H1 (cell line): ENCODE data around the gene CCDC28A. TPM values are rescaled to one million over a fixed set of nuclear protein-coding genes. Genes with fewer than 3 reads are reported as not detected.

Experiments used
- CTCF ChIA-PET: fragments of 300-600 bp; sonication (Branson Sonifier 250); formaldehyde crosslinking; loops from one replicate; lab custom pipeline; 2021; ENCODE audit not compliant: partially characterized antibody; lab: Charles Lee
- POLR2A ChIA-PET: fragments of 300-600 bp; sonication (Branson Sonifier 250); formaldehyde crosslinking; loops from one replicate; lab custom pipeline; 2021; ENCODE audit warnings: inconsistent platforms; ENCODE audit not compliant: partially characterized antibody; lab: Charles Lee
- DNase-seq, 2 experiments: peaks; one replicate each; pipeline versions ENCODE4 v3.0.0 to v3.0.0-alpha.2; 2010 to 2022; ENCODE audit warnings: low spot score in 2 of 2, low read depth in 1 of 2, mixed read lengths in 1 of 2
- FAIRE-seq: peaks from 2 replicates; lab custom pipeline; 2011; peaks lifted over from hg19 to GRCh38; lab: Jason Lieb, UNC
- H2AFZ ChIP-seq: 2 replicates; pipeline ENCODE4 v1.8.1; 2012; ENCODE audit warnings: low read length, inconsistent platforms
- H2AK5ac ChIP-seq: 2 replicates; pipeline ENCODE4 v1.6.1; 2013; ENCODE audit warnings: low read depth, low read length
- H2BK120ac ChIP-seq: replicated peaks from 2 replicates; pipeline ENCODE3; 2013; ENCODE audit warnings: low read depth, low read length, inconsistent platforms
- H2BK12ac ChIP-seq: 2 replicates; pipeline ENCODE4 v1.6.1; 2013; ENCODE audit warnings: low read depth, low read length
- H2BK15ac ChIP-seq: 2 replicates; pipeline ENCODE4 v1.6.1; 2013; ENCODE audit warnings: low read length
- H2BK20ac ChIP-seq: 2 replicates; pipeline ENCODE4 v1.6.1; 2013; ENCODE audit warnings: low read length
- H2BK5ac ChIP-seq: 2 replicates; pipeline ENCODE4 v1.6.1; 2013; ENCODE audit warnings: low read depth, low read length
- H3K14ac ChIP-seq: 2 replicates; pipeline ENCODE4 v1.6.1; 2013; ENCODE audit warnings: inconsistent platforms; ENCODE audit not compliant: insufficient read length
- H3K18ac ChIP-seq: 2 replicates; pipeline ENCODE4 v1.6.1; 2013; ENCODE audit warnings: low read length; ENCODE audit errors: extremely low read depth
- H3K23ac ChIP-seq: 2 replicates; pipeline ENCODE4 v1.6.1; 2013; ENCODE audit warnings: inconsistent platforms; ENCODE audit not compliant: insufficient read length
- H3K23me2 ChIP-seq: 2 replicates; pipeline ENCODE4 v1.6.1; 2013; ENCODE audit warnings: low read depth, low read length
- H3K27ac ChIP-seq: 2 replicates; pipeline ENCODE4 v1.6.1; 2011; ENCODE audit warnings: low read depth, low read length, inconsistent platforms
- H3K27me3 ChIP-seq, 4 experiments: replicated peaks in 1 of 4; 1 replicate in 1 of 4; 2 replicates in 3 of 4; pipeline versions ENCODE4 v1.6.1 to v1.8.1; 2011 to 2013; ENCODE audit warnings: low read length in 3 of 4, mild to moderate bottlenecking in 3 of 4, inconsistent platforms in 2 of 4, mixed read lengths in 2 of 4, moderate library complexity in 1 of 4; ENCODE audit not compliant: control insufficient read depth in 3 of 4, insufficient read depth in 3 of 4; ENCODE audit errors: extremely low read depth in 1 of 4
- H3K36me3 ChIP-seq, 4 experiments: 2 replicates each; pipeline versions ENCODE4 v1.6.1 to v1.8.1; 2011 to 2013; ENCODE audit warnings: mild to moderate bottlenecking in 4 of 4, low read length in 3 of 4, moderate library complexity in 2 of 4, control low read depth in 1 of 4, inconsistent platforms in 1 of 4; ENCODE audit not compliant: insufficient read depth in 4 of 4, control insufficient read depth in 2 of 4
- H3K4ac ChIP-seq: replicated peaks from 2 replicates; pipeline ENCODE3; 2013; ENCODE audit warnings: low read length, low read depth, mixed read lengths, inconsistent platforms; ENCODE audit not compliant: insufficient read length
- H3K4me1 ChIP-seq, 4 experiments: replicated peaks in 1 of 4; 1 replicate in 1 of 4; 2 replicates in 3 of 4; pipeline versions ENCODE4 v1.6.1 to v1.8.1; 2011 to 2013; ENCODE audit warnings: low read length in 3 of 4, inconsistent platforms in 2 of 4, mixed read lengths in 1 of 4; ENCODE audit not compliant: insufficient read depth in 4 of 4, control insufficient read depth in 3 of 4
- H3K4me2 ChIP-seq, 2 experiments: 2 replicates each; pipeline versions ENCODE4 v1.6.1 to v1.8.1; 2011 to 2013; ENCODE audit warnings: low read depth in 2 of 2, low read length in 2 of 2, control low read depth in 1 of 2, inconsistent platforms in 1 of 2, mild to moderate bottlenecking in 1 of 2; ENCODE audit not compliant: insufficient read depth in 1 of 2
- H3K4me3 ChIP-seq, 4 experiments: fragments of 200-600, 300-600 bp in 1 of 4; sonication (generic), shearing (Covaris generic), sonication (Bioruptor Twin) in 1 of 4; 2 replicates each; pipeline versions ENCODE4 v1.5.1 to v1.8.1; 2011 to 2016; ENCODE audit warnings: low read length in 4 of 4, low read depth in 3 of 4, control low read depth in 2 of 4, inconsistent platforms in 2 of 4, mild to moderate bottlenecking in 2 of 4, mixed read lengths in 1 of 4, moderate library complexity in 1 of 4; ENCODE audit not compliant: insufficient read depth in 2 of 4; ENCODE audit errors: extremely low read depth in 1 of 4
- H3K56ac ChIP-seq: replicated peaks from 2 replicates; pipeline ENCODE3; 2013; ENCODE audit warnings: low read depth, mild to moderate bottlenecking, mixed read lengths, low read length, inconsistent platforms; ENCODE audit not compliant: insufficient read length
- H3K79me1 ChIP-seq: 2 replicates; pipeline ENCODE4 v1.6.1; 2013; ENCODE audit warnings: low read depth, low read length, control low read depth
- H3K79me2 ChIP-seq, 2 experiments: 2 replicates each; pipeline versions ENCODE4 v1.6.1 to v1.8.1; 2012 to 2013; ENCODE audit warnings: low read length in 2 of 2, mild to moderate bottlenecking in 2 of 2, inconsistent platforms in 1 of 2; ENCODE audit not compliant: insufficient read depth in 2 of 2, control insufficient read depth in 1 of 2
- H3K9ac ChIP-seq, 4 experiments: replicated peaks in 1 of 4; 1 replicate in 1 of 4; 2 replicates in 3 of 4; pipeline versions ENCODE4 v1.6.1 to v1.8.1; 2011 to 2013; ENCODE audit warnings: low read depth in 3 of 4, low read length in 3 of 4, control low read depth in 2 of 4, mild to moderate bottlenecking in 2 of 4, moderate library complexity in 2 of 4, inconsistent platforms in 1 of 4; ENCODE audit errors: extremely low read depth in 1 of 4
- H3K9me3 ChIP-seq, 2 experiments: 2 replicates each; pipeline versions ENCODE4 v1.6.1 to v1.8.1; 2012 to 2013; ENCODE audit warnings: mild to moderate bottlenecking in 2 of 2, moderate library complexity in 2 of 2, control low read depth in 1 of 2, inconsistent platforms in 1 of 2, low read depth in 1 of 2, low read length in 1 of 2, mixed read lengths in 1 of 2; ENCODE audit not compliant: insufficient read depth in 2 of 2
- H4K20me1 ChIP-seq, 2 experiments: replicated peaks in 1 of 2; 2 replicates each; pipeline versions ENCODE3 to v1.8.1; 2011 to 2013; ENCODE audit warnings: inconsistent platforms in 2 of 2, low read length in 2 of 2, mild to moderate bottlenecking in 1 of 2; ENCODE audit not compliant: insufficient read depth in 2 of 2, control insufficient read depth in 1 of 2
- H4K5ac ChIP-seq: 2 replicates; pipeline ENCODE4 v1.6.1; 2013; ENCODE audit warnings: low read length, low read depth, mixed read lengths, inconsistent platforms; ENCODE audit not compliant: insufficient read length
- H4K8ac ChIP-seq: 2 replicates; pipeline ENCODE4 v1.8.0; 2013; ENCODE audit warnings: mild to moderate bottlenecking, moderate library complexity, low read length, inconsistent platforms; ENCODE audit not compliant: insufficient read depth; ENCODE audit errors: extremely low read depth
- H4K91ac ChIP-seq: replicated peaks from 2 replicates; pipeline ENCODE3; 2013; ENCODE audit warnings: low read length, mixed read lengths, inconsistent platforms; ENCODE audit not compliant: insufficient read length
- KDM5A ChIP-seq: fragments of 200-600 bp; IDR thresholded peaks from 2 replicates; pipeline ENCODE4 v1.7.1; 2012; ENCODE audit warnings: mild to moderate bottlenecking, low read length, inconsistent platforms, mixed read lengths
- RFX5 ChIP-seq: IDR thresholded peaks from 2 replicates; pipeline ENCODE4 v1.6.1; 2011; ENCODE audit warnings: low read depth, low read length, improper control_type of control experiment, borderline replicate concordance
- SP4 ChIP-seq: IDR thresholded peaks from 2 replicates; pipeline ENCODE4 v1.6.1; 2012; ENCODE audit warnings: low read length, inconsistent platforms
- TEAD4 ChIP-seq: IDR thresholded peaks from 2 replicates; pipeline ENCODE4 v1.6.1; 2012; ENCODE audit warnings: low read depth, low read length, inconsistent platforms, mixed read lengths
- WGBS, 2 experiments: shearing (Covaris generic) in 1 of 2; methylation state at CpG; one replicate each; pipeline versions ENCODE4 v1.1.6 to v1.1.7; 2013 to 2015; ENCODE audit warnings: low lambda C conversion rate in 2 of 2, mixed read lengths in 2 of 2, inconsistent platforms in 1 of 2, low coverage in 1 of 2, missing lambda C conversion rate in 1 of 2; ENCODE audit not compliant: insufficient replicate concordance in 2 of 2, insufficient coverage in 1 of 2, insufficient read length in 1 of 2; ENCODE audit errors: extremely low coverage in 1 of 2, missing lambda C conversion rate in 1 of 2; 5-methylcytosine and 5-hydroxymethylcytosine counted together
- long read RNA-seq, 2 experiments: library from RNA in 1 of 2; library from capped mRNA in 1 of 2; stranded (forward); transcript quantifications; one replicate each; pipeline ENCODE4 v2.0.0, GENCODE V29; 2021; ENCODE audit warnings: inconsistent platforms in 1 of 2
- polyA minus RNA-seq, 3 experiments: library from RNA; depleted of rRNA, polyadenylated mRNA; stranded (reverse); fragments of >200 nt; gene quantifications; 1 replicate in 2 of 3; 2 replicates in 1 of 3; pipeline ENCODE4 v1.2.3, GENCODE V29; 2011
- polyA plus RNA-seq, 7 experiments: library from polyadenylated mRNA; depleted of rRNA in 3 of 7; stranded (reverse) in 5 of 7; unstranded in 2 of 7; fragments of >200 nt in 5 of 7; fragments of 200-250 nt in 2 of 7; gene quantifications; 1 replicate in 5 of 7; 2 replicates in 1 of 7; 4 replicates in 1 of 7; pipeline versions ENCODE4 v1.2.1 to v1.2.3, GENCODE V29; 2011 to 2013; ENCODE audit warnings: missing spikeins in 2 of 7, mixed read lengths in 2 of 7
- total RNA-seq: library from RNA; stranded (reverse); fragmentation: NEBNext Ultra II Directional; extraction: Animal tissue kit (Norgen Biotek cat#: 25700); gene quantifications from 2 replicates; pipeline ENCODE4 v1.2.1, GENCODE V29; 2021
- TF ChIP-seq, protein P1 (sequence below), 3 experiments: IDR thresholded peaks; 1 replicate in 2 of 3; 2 replicates in 1 of 3; pipeline versions ENCODE4 v1.5.1 to v1.6.1; 2011; ENCODE audit warnings: low read length in 3 of 3, mild to moderate bottlenecking in 3 of 3, inconsistent platforms in 2 of 3, low read depth in 1 of 3, moderate library complexity in 1 of 3; ENCODE audit not compliant: insufficient read depth in 1 of 3; ENCODE audit errors: control extremely low read depth in 1 of 3

Gene CCDC28A
- total RNA-seq (12.1 and 13.6 TPM in 2 replicates), polyA plus RNA-seq (2011; rRNA removed) (4.7 and 9.6 TPM in 2 replicates), polyA minus RNA-seq (2011; rRNA and poly(A)+ RNA removed) (2.1 and 6.1 TPM in 2 replicates)
- polyA plus RNA-seq (2011; cell fraction: cytosol; rRNA removed): 10.2 TPM
- 1.6 TPM for polyA plus RNA-seq (2011; cell fraction: nucleus; rRNA removed)
- 10.7 to 17.1 TPM (median 11.4 TPM) in 4 replicates for polyA plus RNA-seq (2012, experiment 1 of 2)
- polyA plus RNA-seq (2012, experiment 2 of 2): 3.0 TPM
- 10.3 TPM for polyA plus RNA-seq (2013, experiment 1 of 2)
- polyA plus RNA-seq (2013, experiment 2 of 2): 10.0 TPM
- 3.7 TPM for polyA minus RNA-seq (2011; cell fraction: cytosol; rRNA and poly(A)+ RNA removed)
- 2.1 TPM for polyA minus RNA-seq (2011; cell fraction: nucleus; rRNA and poly(A)+ RNA removed)
- long read RNA-seq, experiment 1, partial matches to known transcripts: 1 of 10 reads
- long read RNA-seq, experiment 1, other reads (novel, unspliced or antisense): 5 of 10 reads
- long read RNA-seq, experiment 2, transcript CCDC28A-202 (6 exons, 1,505 nt): major isoform, 20 of 26 reads
- long read RNA-seq, experiment 2, partial matches to known transcripts: 3 of 26 reads
- long read RNA-seq, experiment 2, other reads (novel, unspliced or antisense): 3 of 26 reads

DNA sequence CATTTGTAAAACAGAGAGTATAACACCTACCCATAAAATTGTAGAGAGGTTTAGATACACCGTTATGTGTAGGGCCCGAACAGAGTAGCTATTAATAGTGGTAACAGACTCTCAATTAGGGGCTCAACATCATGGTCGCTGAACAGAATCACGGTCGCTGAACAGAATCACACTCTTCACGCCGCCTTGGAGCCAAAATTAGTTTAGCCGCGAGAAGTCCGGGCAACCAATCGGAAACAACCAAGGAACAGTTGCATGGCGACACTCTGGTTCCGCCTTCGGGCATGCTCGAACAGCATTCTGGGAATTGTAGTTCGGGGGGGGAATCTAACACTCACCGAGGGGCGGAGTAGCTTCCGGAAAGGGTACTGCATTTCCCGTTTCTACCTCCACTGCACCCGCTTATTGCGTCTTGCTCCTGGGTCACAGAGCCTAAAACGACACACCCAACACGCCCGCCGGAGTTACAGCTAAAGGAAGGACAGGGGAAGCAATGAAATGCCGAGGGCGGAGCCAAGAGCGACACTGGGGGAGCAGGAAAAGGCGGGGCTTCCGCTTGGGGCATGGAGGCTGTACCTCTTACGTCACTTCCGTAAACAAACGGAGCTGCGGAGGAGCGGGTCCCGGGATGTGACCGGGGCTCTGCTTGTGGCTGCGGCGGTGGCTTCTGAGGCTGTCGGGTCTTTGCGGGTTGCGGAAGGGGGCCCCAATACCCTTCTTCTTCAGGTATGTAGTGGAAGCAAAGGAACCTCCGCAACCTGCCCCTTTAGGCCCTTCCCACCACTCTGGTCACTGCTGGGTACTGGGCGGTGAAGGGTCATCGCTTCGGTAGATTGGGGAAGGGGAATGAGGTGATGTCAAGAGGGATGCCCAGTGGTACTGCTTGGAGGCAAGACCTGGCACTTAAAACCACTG, at the start of gene CCDC28A:
Gene CCDC28A (plus strand): TSS at position 593 of the 915 bp plus-strand sequence. CDS start 2,352 bp downstream, outside the sequence.
- Histone ChIP-seq H2AFZ (peak within 1 kb of the TSS; percentile 99), H4K8ac (peak within 1 kb of the TSS; percentile 75; the same call in 1 of the 2 replicates), H4K20me1 (no peaks in the 10 kb centered on the region), H3K4me1 (no peaks in the 10 kb centered on the region), H3K9ac (peak within 1 kb of the TSS; percentile 75 to 90 (median 86)), H4K5ac (peak within 1 kb of the TSS; percentile 99), H3K79me1 (no peaks in the 10 kb centered on the region), H3K4me3 (peak within 1 kb of the TSS; percentile 77 to 96 (median 88)), H2BK12ac (peak within 1 kb of the TSS; percentile 99), H2BK5ac (peak within 1 kb of the TSS; percentile 99), H2BK15ac (peak within 1 kb of the TSS; percentile 50; the same call in 1 of the 2 replicates), H3K27me3 (no peaks in the 10 kb centered on the region), H2BK20ac (peak within 1 kb of the TSS; percentile 38; the same call in 1 of the 2 replicates), H4K91ac (peak within 1 kb of the TSS; percentile 70), H3K56ac (peak within 1 kb of the TSS; percentile 92), H3K4ac (no peak within 1 kb of the TSS), H2AK5ac (no peak within 1 kb of the TSS), H2BK120ac (no peak within 1 kb of the TSS), H3K36me3 (no peaks in the 10 kb centered on the region), H3K9me3 (no peaks in the 10 kb centered on the region), H3K4me2 (peak within 1 kb of the TSS; percentile 61 to 85), H3K23ac (no peak within 1 kb of the TSS), H3K23me2 (peaks cover 3% of the 10 kb centered on the region; the same call in 1 of the 2 replicates), H3K14ac (no peak within 1 kb of the TSS), H3K27ac (peak within 1 kb of the TSS; percentile 96), H3K18ac (peak within 1 kb of the TSS; percentile 100), H3K79me2 (no peaks in the 10 kb centered on the region)
- ChIA-PET POLR2A (interaction anchor here (0.7 to 1.7 kb wide), 6 partner anchors 21 to 522 kb away, joined by 3 to 8 read pairs (median 4); no protein-coding TSS in a partner anchor), CTCF (interaction anchor here (0.6 to 1.0 kb wide), 4 partner anchors 14 to 183 kb away, joined by 3 to 4 read pairs (median 3); no protein-coding TSS in a partner anchor)
- WGBS, 2 experiments: 2% methylated on average over 47 of the region's 47 CpGs; no CpG with 5 or more reads in 1 of the 2 experiments
- peak; percentile 98 for FAIRE-seq
- DNase-seq: peak; percentile 81 to 94
- peak; percentile 58; the same call in 1 of the 2 replicates for TF ChIP-seq KDM5A
- TF ChIP-seq RFX5: no peak
- TF ChIP-seq SP4: peak; percentile 55; the same call in 1 of the 2 replicates
- TF ChIP-seq TEAD4: no peak
- TF ChIP-seq, protein P1, sequence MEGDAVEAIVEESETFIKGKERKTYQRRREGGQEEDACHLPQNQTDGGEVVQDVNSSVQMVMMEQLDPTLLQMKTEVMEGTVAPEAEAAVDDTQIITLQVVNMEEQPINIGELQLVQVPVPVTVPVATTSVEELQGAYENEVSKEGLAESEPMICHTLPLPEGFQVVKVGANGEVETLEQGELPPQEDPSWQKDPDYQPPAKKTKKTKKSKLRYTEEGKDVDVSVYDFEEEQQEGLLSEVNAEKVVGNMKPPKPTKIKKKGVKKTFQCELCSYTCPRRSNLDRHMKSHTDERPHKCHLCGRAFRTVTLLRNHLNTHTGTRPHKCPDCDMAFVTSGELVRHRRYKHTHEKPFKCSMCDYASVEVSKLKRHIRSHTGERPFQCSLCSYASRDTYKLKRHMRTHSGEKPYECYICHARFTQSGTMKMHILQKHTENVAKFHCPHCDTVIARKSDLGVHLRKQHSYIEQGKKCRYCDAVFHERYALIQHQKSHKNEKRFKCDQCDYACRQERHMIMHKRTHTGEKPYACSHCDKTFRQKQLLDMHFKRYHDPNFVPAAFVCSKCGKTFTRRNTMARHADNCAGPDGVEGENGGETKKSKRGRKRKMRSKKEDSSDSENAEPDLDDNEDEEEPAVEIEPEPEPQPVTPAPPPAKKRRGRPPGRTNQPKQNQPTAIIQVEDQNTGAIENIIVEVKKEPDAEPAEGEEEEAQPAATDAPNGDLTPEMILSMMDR (IDR thresholded peaks at IDR 0.05; ENCODE audit: control extremely low read depth in 1 of 3, insufficient read depth in 1 of 3, low read depth in 1 of 3, low read length in 3 of 3): no peak
